ACC112 (cell line): Measurements from ENCODE around the gene KIF15.

Source experiments
- H2AFZ ChIP-seq: fragments of 200-600 bp; sonication (generic); one replicate; pipeline ENCODE4 v1.6.0; 2017; ENCODE audit warnings: antibody characterized with exemption, low read length; ENCODE audit not compliant: unreplicated experiment
- H3K27ac ChIP-seq: fragments of 200-600 bp; sonication (generic); 2 replicates; pipeline ENCODE4 v1.5.1; 2014; ENCODE audit warnings: low read depth, mild to moderate bottlenecking, antibody characterized with exemption, low read length, moderate library complexity
- H3K27me3 ChIP-seq: fragments of 200-600 bp; sonication (generic); 2 replicates; pipeline ENCODE4 v1.6.1; 2014; ENCODE audit warnings: mild to moderate bottlenecking, antibody characterized with exemption, low read length, moderate library complexity, mixed read lengths; ENCODE audit not compliant: insufficient read depth
- H3K36me3 ChIP-seq: fragments of 200-600 bp; sonication (generic); 2 replicates; pipeline ENCODE4 v1.6.1; 2016; ENCODE audit warnings: mild to moderate bottlenecking, antibody characterized with exemption, low read length, moderate library complexity, mixed read lengths; ENCODE audit not compliant: insufficient read depth
- H3K4me1 ChIP-seq: fragments of 200-600 bp; sonication (generic); one replicate; pipeline ENCODE4 v1.6.1; 2016; ENCODE audit warnings: low read length, mixed read lengths; ENCODE audit not compliant: insufficient read depth, unreplicated experiment, control insufficient read depth
- H3K4me3 ChIP-seq: fragments of 200-600 bp; sonication (generic); 2 replicates; pipeline ENCODE4 v1.5.1; 2014; ENCODE audit warnings: mild to moderate bottlenecking, low read depth, low read length
- H3K79me2 ChIP-seq: fragments of 200-600 bp; sonication (generic); one replicate; pipeline ENCODE4 v1.6.0; 2016; ENCODE audit warnings: low read length; ENCODE audit not compliant: control insufficient read depth, unreplicated experiment, insufficient read depth

KIF15 gene

DNA sequence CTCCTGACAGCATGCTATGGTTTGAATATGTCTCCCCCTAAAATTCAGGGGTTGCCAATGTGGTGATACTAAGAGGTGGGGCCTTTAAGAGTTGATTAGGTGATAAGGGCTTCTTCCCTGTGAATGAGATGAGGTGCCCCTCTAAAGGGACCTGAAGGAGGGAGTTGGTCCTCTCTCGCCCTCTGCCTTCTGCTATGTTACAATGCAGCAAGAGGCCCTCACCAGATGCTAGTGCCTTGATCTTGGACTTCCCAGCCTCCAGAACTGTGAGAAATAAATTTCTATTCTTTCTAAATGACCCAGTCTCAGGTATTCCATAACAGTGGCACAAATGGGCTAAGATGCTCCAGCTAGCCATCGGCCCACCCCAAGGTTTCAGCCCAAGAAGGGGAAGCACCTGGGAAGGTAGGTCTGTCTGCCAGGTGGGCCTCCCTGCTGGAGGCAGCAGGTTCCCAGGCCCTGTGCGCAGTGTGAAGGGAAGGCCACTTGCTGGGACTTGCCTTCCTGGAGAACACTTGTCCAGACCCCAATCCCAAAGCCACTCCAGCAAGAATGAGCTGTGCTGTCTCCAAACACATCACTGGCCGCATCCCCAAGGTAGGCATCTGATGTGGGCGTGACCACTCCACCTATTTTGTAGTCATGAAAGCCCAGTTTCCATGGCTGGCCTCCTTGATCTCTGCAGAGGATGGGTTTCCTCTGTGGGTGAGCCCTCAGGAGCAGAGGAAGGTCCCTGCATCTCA lies 121.8 kb downstream of the KIF15 start:
- Histone ChIP-seq H2AFZ (peak overlapping the region; percentile 58), H3K36me3 (no peaks in the 10 kb centered on the region), H3K4me1 (peaks cover 50% of the 10 kb centered on the region), H3K79me2 (no peaks in the 10 kb centered on the region), H3K27me3 (no peaks in the 10 kb centered on the region), H3K4me3 (peak overlapping the region; percentile 16; the same call in 1 of the 2 replicates), H3K27ac (peak overlapping the region; percentile 96)

DNA sequence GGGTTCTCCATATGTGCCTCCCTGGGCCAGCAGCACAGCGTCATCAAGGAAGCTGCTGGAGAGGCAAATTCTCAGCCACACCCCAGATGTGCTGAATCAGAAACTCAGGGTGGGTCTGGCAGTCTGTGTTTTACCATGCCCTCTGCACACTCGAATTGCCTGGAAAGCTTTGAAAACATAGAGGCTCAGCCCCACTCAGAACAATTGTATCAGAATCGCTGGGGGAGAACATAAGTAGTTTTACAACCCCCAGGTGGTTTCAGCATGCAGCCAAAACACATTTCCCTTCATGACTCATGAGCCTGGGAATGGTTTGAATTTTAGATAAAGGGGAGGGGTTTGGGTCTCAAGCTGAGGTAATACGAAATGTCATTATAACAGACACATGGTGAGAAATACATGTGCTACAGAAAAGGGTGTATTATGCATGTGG lies 122.4 kb downstream of the KIF15 start:
- no peaks in the 10 kb centered on the region for H3K36me3 ChIP-seq
- H3K27me3 ChIP-seq: no peaks in the 10 kb centered on the region
- H3K4me1 ChIP-seq: peaks cover 50% of the 10 kb centered on the region
- peak overlapping the region; percentile 58 for H2AFZ ChIP-seq
- 0 out of 2 replicates have a peak overlapping the region, but pooled peaks have one; percentile 16 for H3K4me3 ChIP-seq
- no peaks in the 10 kb centered on the region for H3K79me2 ChIP-seq
- peak overlapping the region; percentile 96 for H3K27ac ChIP-seq

DNA sequence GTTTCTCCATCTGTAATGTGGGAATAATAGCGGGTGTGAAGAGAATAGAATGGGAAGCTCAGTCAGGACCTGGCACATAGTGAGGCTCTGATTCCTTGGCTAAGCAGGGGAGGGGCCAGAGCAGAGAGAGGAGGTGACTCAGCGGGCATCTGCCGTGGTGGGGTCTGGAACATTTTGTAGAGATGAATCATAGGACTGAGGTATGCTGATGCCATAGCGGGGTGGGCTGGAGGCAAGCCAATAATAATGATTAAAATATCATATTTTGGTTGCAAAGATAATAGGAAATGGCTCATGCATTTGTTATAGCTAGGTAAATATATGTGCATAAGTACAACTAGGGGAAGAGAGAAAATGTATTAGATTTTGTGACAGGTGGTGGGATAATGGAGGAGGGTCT lies 124.0 kb downstream of the KIF15 start:
- no peaks in the 10 kb centered on the region for H3K79me2 ChIP-seq
- H3K4me1 ChIP-seq: peaks cover 43% of the 10 kb centered on the region
- H3K27me3 ChIP-seq: no peaks in the 10 kb centered on the region
- H3K27ac ChIP-seq: peak overlapping the region; percentile 96
- no peak overlapping the region for H2AFZ ChIP-seq
- H3K36me3 ChIP-seq: no peaks in the 10 kb centered on the region
- H3K4me3 ChIP-seq: peak overlapping the region; percentile 38; the same call in 1 of the 2 replicates

DNA sequence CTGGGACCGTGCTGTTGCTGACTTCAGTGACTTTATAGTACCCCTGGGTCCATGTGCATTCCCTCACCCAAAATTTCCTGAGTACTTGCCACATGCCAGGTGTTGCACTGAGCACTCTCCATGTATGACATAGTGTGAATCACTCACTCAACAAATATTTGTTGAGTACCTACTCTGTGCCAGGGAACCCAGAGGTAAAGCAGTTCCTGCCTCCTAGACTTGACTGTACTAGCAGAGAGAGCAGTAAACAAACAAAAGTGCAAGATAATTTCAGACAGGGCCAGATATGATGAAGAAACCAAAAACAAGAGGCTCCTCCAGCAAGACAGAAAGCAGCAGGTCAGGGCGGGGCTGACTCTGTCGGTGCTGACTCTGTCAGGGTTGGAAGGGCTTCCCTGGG lies 125.0 kb downstream of the KIF15 start:
- peak overlapping the region; percentile 63 for H3K27ac ChIP-seq
- H3K79me2 ChIP-seq: no peaks in the 10 kb centered on the region
- H3K27me3 ChIP-seq: no peaks in the 10 kb centered on the region
- H3K4me1 ChIP-seq: peaks cover 42% of the 10 kb centered on the region
- H3K4me3 ChIP-seq: no peak overlapping the region
- H2AFZ ChIP-seq: no peak overlapping the region
- no peaks in the 10 kb centered on the region for H3K36me3 ChIP-seq

- Histone ChIP-seq H2AFZ (no peak overlapping the region), H3K4me3 (no peak overlapping the region), H3K79me2 (no peaks in the 10 kb centered on the region), H3K27me3 (no peaks in the 10 kb centered on the region), H3K36me3 (no peaks in the 10 kb centered on the region), H3K4me1 (peaks cover 42% of the 10 kb centered on the region), H3K27ac (peak overlapping the region; percentile 63)
Observed at GRCh38 chr3:44887101-44887500, 125.5 kb downstream of the KIF15 start.

DNA sequence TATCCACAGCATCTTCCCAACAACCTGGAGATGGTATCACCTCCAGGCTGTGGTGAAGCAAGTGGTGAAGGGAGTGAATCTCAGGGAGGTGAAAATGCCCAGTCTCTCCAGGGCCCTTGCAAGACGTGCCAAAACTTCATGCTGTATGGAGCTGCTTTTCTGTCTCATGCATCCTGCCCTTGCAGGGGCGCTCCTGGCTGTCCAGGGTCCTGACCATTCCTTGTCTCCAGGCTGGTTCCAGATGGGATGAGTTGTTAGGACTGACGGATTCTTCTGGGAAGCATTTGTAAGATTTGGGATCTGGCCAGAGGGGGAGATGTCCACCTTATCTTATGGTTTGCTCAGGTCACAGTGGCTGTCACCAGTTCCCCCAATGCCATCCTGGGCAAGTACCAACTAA lies 128.7 kb downstream of the KIF15 start:
- H3K79me2 ChIP-seq: no peaks in the 10 kb centered on the region
- H2AFZ ChIP-seq: no peak overlapping the region
- H3K27ac ChIP-seq: no peak overlapping the region
- no peak overlapping the region for H3K4me3 ChIP-seq
- no peaks in the 10 kb centered on the region for H3K27me3 ChIP-seq
- no peaks in the 10 kb centered on the region for H3K36me3 ChIP-seq
- H3K4me1 ChIP-seq: peaks cover 38% of the 10 kb centered on the region

DNA sequence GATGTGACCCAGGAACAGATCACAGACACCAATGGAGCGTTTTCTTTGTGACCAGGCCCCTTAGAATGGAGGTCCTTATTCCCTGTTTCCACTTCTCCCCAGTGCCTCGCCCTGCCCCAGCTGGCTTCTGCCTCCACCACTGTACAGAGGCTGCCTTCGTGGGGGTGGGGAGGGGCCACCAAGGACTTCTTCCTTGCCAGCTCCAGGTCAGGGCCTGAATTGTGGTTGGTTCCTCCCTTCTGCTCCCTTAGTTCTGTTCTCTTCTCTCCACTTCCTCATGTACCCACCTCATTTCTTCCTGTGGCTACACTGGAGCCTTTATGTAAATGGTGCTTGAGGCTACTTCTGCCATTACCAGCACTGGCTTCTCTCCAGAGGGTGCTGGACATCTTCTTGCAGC lies 129.3 kb downstream of the KIF15 start:
- no peak overlapping the region for H2AFZ ChIP-seq
- peaks cover 34% of the 10 kb centered on the region for H3K4me1 ChIP-seq
- H3K36me3 ChIP-seq: no peaks in the 10 kb centered on the region
- H3K79me2 ChIP-seq: no peaks in the 10 kb centered on the region
- H3K27ac ChIP-seq: no peak overlapping the region
- H3K4me3 ChIP-seq: no peak overlapping the region
- H3K27me3 ChIP-seq: no peaks in the 10 kb centered on the region

GRCh38 chr3:44892689-44893088 lies 131.1 kb downstream of the KIF15 start:
- Histone ChIP-seq H3K27me3 (no peaks in the 10 kb centered on the region), H2AFZ (no peak overlapping the region), H3K79me2 (no peaks in the 10 kb centered on the region), H3K4me3 (peak overlapping the region; percentile 43), H3K36me3 (no peaks in the 10 kb centered on the region), H3K27ac (peak overlapping the region; percentile 84), H3K4me1 (peaks cover 20% of the 10 kb centered on the region)

DNA sequence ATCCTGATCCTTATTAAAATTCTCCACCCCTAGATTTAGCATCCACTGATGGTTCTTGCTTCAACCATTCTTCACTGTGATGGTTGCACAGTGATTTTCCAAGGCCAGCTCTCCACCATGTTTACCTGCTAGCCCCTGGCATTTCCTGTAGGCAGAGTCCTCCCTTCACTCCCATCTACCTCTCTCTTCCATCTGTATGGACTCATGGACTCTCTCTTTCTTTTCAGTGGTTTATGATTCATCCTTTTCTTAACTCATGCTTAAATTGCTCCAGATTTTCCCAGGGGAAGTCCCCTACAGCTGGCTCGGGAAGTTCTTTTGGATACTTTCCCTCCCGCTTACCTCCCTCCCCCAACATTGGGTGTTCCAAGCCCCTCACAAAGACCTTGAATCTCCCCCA lies 131.5 kb downstream of the KIF15 start:
- H3K27me3 ChIP-seq: no peaks in the 10 kb centered on the region
- no peaks in the 10 kb centered on the region for H3K36me3 ChIP-seq
- no peak overlapping the region for H2AFZ ChIP-seq
- H3K4me3 ChIP-seq: peak overlapping the region; percentile 43
- H3K79me2 ChIP-seq: no peaks in the 10 kb centered on the region
- H3K27ac ChIP-seq: peak overlapping the region; percentile 84
- peaks cover 20% of the 10 kb centered on the region for H3K4me1 ChIP-seq

GRCh38 chr3:44894485-44894884 lies 132.9 kb downstream of the KIF15 start:
- Histone ChIP-seq H3K4me1 (peaks cover 20% of the 10 kb centered on the region), H3K4me3 (no peak overlapping the region; the same call in 1 of the 2 replicates), H3K36me3 (no peaks in the 10 kb centered on the region), H2AFZ (peak overlapping the region; percentile 50), H3K79me2 (no peaks in the 10 kb centered on the region), H3K27me3 (no peaks in the 10 kb centered on the region), H3K27ac (no peak overlapping the region)

DNA sequence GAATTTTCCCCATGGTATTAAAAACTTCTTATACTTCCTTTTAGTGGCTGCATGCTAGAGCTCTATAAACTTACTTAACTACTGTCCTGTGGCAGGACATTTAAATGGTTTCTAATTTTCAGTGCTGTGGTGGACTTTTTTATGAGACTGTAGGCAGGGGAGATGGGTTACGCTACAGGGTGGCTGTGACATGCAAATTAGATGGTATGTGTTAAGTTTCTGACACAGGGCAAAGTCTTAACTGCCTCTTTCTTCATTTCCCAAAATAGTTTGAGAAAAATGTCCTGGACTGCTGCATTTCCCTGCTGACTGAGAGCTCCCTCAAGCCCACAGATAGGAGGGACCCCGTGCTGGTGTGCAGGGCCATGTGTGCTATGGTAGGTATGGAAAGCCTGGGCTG lies 134.8 kb downstream of the KIF15 start:
- Histone ChIP-seq H3K27ac (no peak overlapping the region), H3K27me3 (no peaks in the 10 kb centered on the region), H3K4me3 (no peak overlapping the region)

More for the DNA sequence above, 134.8 kb downstream of the KIF15 start:
- no peaks in the 10 kb centered on the region for H3K36me3 ChIP-seq
- no peak overlapping the region for H2AFZ ChIP-seq
- peaks cover 20% of the 10 kb centered on the region for H3K4me1 ChIP-seq
- no peaks in the 10 kb centered on the region for H3K79me2 ChIP-seq
